Breast epithelium (tissue), 4 donors: ENCODE data around the gene LRGUK. TPM values are rescaled to one million over a fixed set of nuclear protein-coding genes. Genes with fewer than 3 reads are reported as not detected.

Source experiments
- DNase-seq, 2 donors: peaks; one replicate each; pipeline ENCODE4 v3.0.0-alpha.2; 2019; ENCODE audit warnings: low spot score in 2 of 2
- H3K27ac ChIP-seq, 2 donors: fragments of 200-600 bp; sonication (generic) in 1 of 2; one replicate each; pipeline ENCODE4 v1.5.1; 2016 to 2019; ENCODE audit warnings: mild to moderate bottlenecking in 1 of 2
- H3K27me3 ChIP-seq, 2 donors: fragments of 200-600 bp; sonication (generic) in 1 of 2; one replicate each; pipeline versions ENCODE4 v1.5.1 to v1.6.0; 2017 to 2019; ENCODE audit warnings: control low read depth in 1 of 2, mild to moderate bottlenecking in 1 of 2
- H3K36me3 ChIP-seq: fragments of 200-600 bp; one replicate; pipeline ENCODE4 v1.5.1; 2019
- H3K4me1 ChIP-seq, 2 donors: fragments of 200-600 bp; sonication (generic); one replicate each; pipeline ENCODE4 v1.5.1; 2016 to 2019; ENCODE audit warnings: control low read depth in 1 of 2
- H3K4me3 ChIP-seq, 3 donors: fragments of 200-600 bp; sonication (generic); 1 replicate in 2 of 3; 2 replicates in 1 of 3; pipeline ENCODE4 v1.5.1; 2016 to 2019; ENCODE audit warnings: mild to moderate bottlenecking in 3 of 3, moderate library complexity in 2 of 3
- H3K9me3 ChIP-seq, 2 donors: fragments of 200-600 bp; sonication (generic) in 1 of 2; one replicate each; pipeline ENCODE4 v1.5.1; 2016 to 2019; ENCODE audit warnings: control low read depth in 1 of 2
- CTCF ChIP-seq, 3 donors: fragments of 450-650 bp; IDR thresholded peaks; one replicate each; pipeline ENCODE4 v1.5.1; 2016 to 2017; ENCODE audit warnings: antibody characterized with exemption in 3 of 3, mild to moderate bottlenecking in 3 of 3, moderate library complexity in 3 of 3
- POLR2A ChIP-seq: fragments of 450-650 bp; IDR thresholded peaks from one replicate; pipeline ENCODE4 v1.6.1; 2016; ENCODE audit warnings: antibody characterized with exemption, mild to moderate bottlenecking, moderate library complexity
- POLR2AphosphoS5 ChIP-seq, 3 donors: sonication (generic); formaldehyde crosslinking; IDR thresholded peaks; one replicate each; pipeline ENCODE4 v1.6.1; 2017; ENCODE audit warnings: antibody characterized with exemption in 3 of 3
- intact Hi-C: fragments of 100-400 bp; cut with DNase I; formaldehyde crosslinking; loops from one replicate; pipeline ENCODE4 v1.15.1; 2023; ENCODE audit warnings: low total_unique reads
- total RNA-seq, 3 donors: library from RNA; depleted of rRNA; stranded (reverse); fragments of >200 nt; gene quantifications; one replicate each; pipeline ENCODE4 v1.1.0, GENCODE V29; 2016

Gene LRGUK
- total RNA-seq, 3 donors from 2014 or later, result 0.96 to 2.6 (median 1.6) TPM

- H3K4me1 ChIP-seq, result no peaks in the 10 kb centered on the region
- no peak overlapping the region for H3K4me3 ChIP-seq
- H3K27me3 ChIP-seq, result no peaks in the 10 kb centered on the region
- intact Hi-C loops, result loop anchor here (1.0 kb wide), 1 partner anchor 8 kb away; no protein-coding TSS in a partner anchor
- no peak for DNase-seq
- TF ChIP-seq POLR2A, result no peak
- no peak for TF ChIP-seq CTCF (IDR thresholded peaks at IDR 0.05)
- no peak for TF ChIP-seq POLR2AphosphoS5 (IDR thresholded peaks at IDR 0.05)
- no peaks in the 10 kb centered on the region for H3K36me3 ChIP-seq
- H3K9me3 ChIP-seq, result no peaks in the 10 kb centered on the region
- H3K27ac ChIP-seq, result no peak overlapping the region
These were observed 57.6 kb downstream of the LRGUK start for GRCh38 chr7:134184767-134185166.

- Histone ChIP-seq H3K36me3 (no peaks in the 10 kb centered on the region), H3K27me3 (no peaks in the 10 kb centered on the region), H3K4me3 (no peak overlapping the region), H3K4me1 (no peaks in the 10 kb centered on the region), H3K27ac (no peak overlapping the region), H3K9me3 (no peaks in the 10 kb centered on the region)
- DNase-seq, result no peak
- TF ChIP-seq POLR2A (no peak), POLR2AphosphoS5 (IDR thresholded peaks at IDR 0.05) (no peak), CTCF (IDR thresholded peaks at IDR 0.05) (no peak)
- intact Hi-C loops, result no loop called here
These were observed 58.9 kb downstream of the LRGUK start for GRCh38 chr7:134186027-134186426.

GRCh38 chr7:134186801-134187200, 59.7 kb downstream of the LRGUK start:
- TF ChIP-seq POLR2AphosphoS5 (IDR thresholded peaks at IDR 0.05) (no peak), CTCF (IDR thresholded peaks at IDR 0.05) (no peak), POLR2A (no peak)
- intact Hi-C loops, result no loop called here

GRCh38 chr7:134187893-134188292, 60.8 kb downstream of the LRGUK start:
- no peak overlapping the region for H3K4me3 ChIP-seq
- no peaks in the 10 kb centered on the region for H3K36me3 ChIP-seq
- DNase-seq, result no peak
- H3K27me3 ChIP-seq, result no peaks in the 10 kb centered on the region
- no peak for TF ChIP-seq CTCF (IDR thresholded peaks at IDR 0.05)
- no peak for TF ChIP-seq POLR2AphosphoS5 (IDR thresholded peaks at IDR 0.05)
- no peak for TF ChIP-seq POLR2A
- no peaks in the 10 kb centered on the region for H3K4me1 ChIP-seq
- H3K27ac ChIP-seq, result no peak overlapping the region
- no peaks in the 10 kb centered on the region for H3K9me3 ChIP-seq
- intact Hi-C loops, result no loop called here

More at GRCh38 chr7:134186801-134187200, 59.7 kb downstream of the LRGUK start:
- H3K27me3 ChIP-seq, result no peaks in the 10 kb centered on the region
- H3K9me3 ChIP-seq, result no peaks in the 10 kb centered on the region
- H3K4me3 ChIP-seq, result no peak overlapping the region
- no peaks in the 10 kb centered on the region for H3K36me3 ChIP-seq
- H3K4me1 ChIP-seq, result no peaks in the 10 kb centered on the region
- no peak for DNase-seq
- no peak overlapping the region for H3K27ac ChIP-seq

- DNase-seq, result no peak
- Histone ChIP-seq H3K27me3 (no peaks in the 10 kb centered on the region), H3K4me1 (no peaks in the 10 kb centered on the region), H3K9me3 (no peaks in the 10 kb centered on the region), H3K4me3 (no peak overlapping the region), H3K36me3 (no peaks in the 10 kb centered on the region), H3K27ac (no peak overlapping the region)
- intact Hi-C loops, result no loop called here
- TF ChIP-seq POLR2AphosphoS5 (IDR thresholded peaks at IDR 0.05) (no peak), CTCF (IDR thresholded peaks at IDR 0.05) (no peak), POLR2A (no peak)
These were observed 61.2 kb downstream of the LRGUK start for GRCh38 chr7:134188311-134188710.
